ENCODE results near the gene LEPROT. TPM values are rescaled to one million over a fixed set of nuclear protein-coding genes. Genes with fewer than 3 reads are reported as not detected.

LEPROT gene
- total RNA-seq, 1 donor from 2014 or later = 86.1 TPM

- H3K4me1 Mint-ChIP-seq (ENCODE audit: unreplicated experiment) = no peaks in the 10 kb centered on the region
- H3K36me3 Mint-ChIP-seq (ENCODE audit: low read depth, unreplicated experiment) = no peaks in the 10 kb centered on the region
- no peak overlapping the region for H3K27ac Mint-ChIP-seq (ENCODE audit: unreplicated experiment)
- no peaks in the 10 kb centered on the region for H3K9me3 Mint-ChIP-seq (ENCODE audit: unreplicated experiment)
- TF ChIP-seq CTCF (IDR thresholded peaks at IDR 0.05; ENCODE audit: unreplicated experiment) = no peak
- no peaks in the 10 kb centered on the region for H3K27me3 Mint-ChIP-seq (ENCODE audit: unreplicated experiment)
- DNase-seq (ENCODE audit: low spot score) = no peak
- H3K4me3 Mint-ChIP-seq (ENCODE audit: unreplicated experiment) = no peak overlapping the region
Observed at GRCh38 chr1:65470766-65471165, 50.3 kb downstream of the LEPROT start.

GRCh38 chr1:65471213-65471833 lies 50.9 kb downstream of the LEPROT start:
- Mint-ChIP-seq H3K27me3 (ENCODE audit: unreplicated experiment) (no peaks in the 10 kb centered on the region), H3K4me1 (ENCODE audit: unreplicated experiment) (peaks cover 2% of the 10 kb centered on the region), H3K9me3 (ENCODE audit: unreplicated experiment) (no peaks in the 10 kb centered on the region), H3K27ac (ENCODE audit: unreplicated experiment) (no peak overlapping the region), H3K36me3 (ENCODE audit: low read depth, unreplicated experiment) (no peaks in the 10 kb centered on the region), H3K4me3 (ENCODE audit: unreplicated experiment) (no peak overlapping the region)
- TF ChIP-seq CTCF (IDR thresholded peaks at IDR 0.05; ENCODE audit: unreplicated experiment) = no peak
- DNase-seq (ENCODE audit: low spot score) = no peak

- no peak for TF ChIP-seq CTCF (IDR thresholded peaks at IDR 0.05; ENCODE audit: unreplicated experiment)
- H3K9me3 Mint-ChIP-seq (ENCODE audit: unreplicated experiment) = no peaks in the 10 kb centered on the region
- peaks cover 4% of the 10 kb centered on the region for H3K4me1 Mint-ChIP-seq (ENCODE audit: unreplicated experiment)
- DNase-seq (ENCODE audit: low spot score) = no peak
- no peaks in the 10 kb centered on the region for H3K36me3 Mint-ChIP-seq (ENCODE audit: low read depth, unreplicated experiment)
- no peaks in the 10 kb centered on the region for H3K27me3 Mint-ChIP-seq (ENCODE audit: unreplicated experiment)
- no peak overlapping the region for H3K4me3 Mint-ChIP-seq (ENCODE audit: unreplicated experiment)
- H3K27ac Mint-ChIP-seq (ENCODE audit: unreplicated experiment) = no peak overlapping the region
Observed at GRCh38 chr1:65471861-65472332, 51.4 kb downstream of the LEPROT start.

GRCh38 chr1:65476327-65476726 lies 55.9 kb downstream of the LEPROT start:
- H3K36me3 Mint-ChIP-seq (ENCODE audit: low read depth, unreplicated experiment) = no peaks in the 10 kb centered on the region
- DNase-seq (ENCODE audit: low spot score) = no peak
- no peak overlapping the region for H3K4me3 Mint-ChIP-seq (ENCODE audit: unreplicated experiment)
- no peaks in the 10 kb centered on the region for H3K27me3 Mint-ChIP-seq (ENCODE audit: unreplicated experiment)
- H3K27ac Mint-ChIP-seq (ENCODE audit: unreplicated experiment) = no peak overlapping the region
- TF ChIP-seq CTCF (IDR thresholded peaks at IDR 0.05; ENCODE audit: unreplicated experiment) = no peak
- H3K9me3 Mint-ChIP-seq (ENCODE audit: unreplicated experiment) = no peaks in the 10 kb centered on the region
- H3K4me1 Mint-ChIP-seq (ENCODE audit: unreplicated experiment) = peaks cover 4% of the 10 kb centered on the region
